ENCODE measurements around the gene LRRC38. TPM values are rescaled to one million over a fixed set of nuclear protein-coding genes. Genes with fewer than 3 reads are reported as not detected.
A peak's percentile ranks its signal among the peaks of the same experiment; 100 is the strongest.

LRRC38 gene
- total RNA-seq, 1 donor = not detected

DNA sequence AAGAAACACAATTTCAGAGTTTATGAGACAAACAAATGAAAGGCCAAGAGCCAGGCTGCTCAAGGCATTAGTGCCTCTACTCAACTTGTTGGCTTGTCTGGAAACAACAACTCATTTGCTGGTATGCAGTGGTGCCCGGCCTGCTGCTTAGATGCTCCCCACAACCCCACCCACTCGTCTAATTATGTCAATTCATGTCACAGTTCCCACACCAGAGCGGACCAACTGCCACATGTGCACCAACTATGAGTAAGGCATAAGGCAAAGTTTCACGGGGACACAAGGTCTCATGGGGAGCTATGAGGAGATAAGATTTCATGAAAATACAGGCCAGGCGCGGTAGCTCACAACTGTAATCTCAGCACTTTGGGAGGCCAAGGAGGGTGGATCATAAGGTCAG lies 34.5 kb upstream of the LRRC38 start:
- no peaks in the 10 kb centered on the region for H4K20me1 ChIP-seq (ENCODE audit: insufficient read depth, low read length)
- H3K79me2 ChIP-seq (ENCODE audit: insufficient read depth, low read length) = no peaks in the 10 kb centered on the region
- no peaks in the 10 kb centered on the region for H3K4me1 ChIP-seq (ENCODE audit: insufficient read depth, low read length)
- H3K4me2 ChIP-seq (ENCODE audit: insufficient read depth, low read length) = no peak overlapping the region
- no peaks in the 10 kb centered on the region for H3K36me3 ChIP-seq (ENCODE audit: insufficient read depth, low read length)
- H3K27ac ChIP-seq (ENCODE audit: low read depth, low read length) = no peak overlapping the region
- DNase-seq (ENCODE audit: insufficient read length, low spot score, missing footprints) = no peak
- H3K4me3 ChIP-seq (ENCODE audit: insufficient read depth, low read length) = no peak overlapping the region
- H3K27me3 ChIP-seq (ENCODE audit: insufficient read depth, low read length) = no peaks in the 10 kb centered on the region
- no peak overlapping the region for H2AFZ ChIP-seq (ENCODE audit: low read length)
- TF ChIP-seq, protein P1, sequence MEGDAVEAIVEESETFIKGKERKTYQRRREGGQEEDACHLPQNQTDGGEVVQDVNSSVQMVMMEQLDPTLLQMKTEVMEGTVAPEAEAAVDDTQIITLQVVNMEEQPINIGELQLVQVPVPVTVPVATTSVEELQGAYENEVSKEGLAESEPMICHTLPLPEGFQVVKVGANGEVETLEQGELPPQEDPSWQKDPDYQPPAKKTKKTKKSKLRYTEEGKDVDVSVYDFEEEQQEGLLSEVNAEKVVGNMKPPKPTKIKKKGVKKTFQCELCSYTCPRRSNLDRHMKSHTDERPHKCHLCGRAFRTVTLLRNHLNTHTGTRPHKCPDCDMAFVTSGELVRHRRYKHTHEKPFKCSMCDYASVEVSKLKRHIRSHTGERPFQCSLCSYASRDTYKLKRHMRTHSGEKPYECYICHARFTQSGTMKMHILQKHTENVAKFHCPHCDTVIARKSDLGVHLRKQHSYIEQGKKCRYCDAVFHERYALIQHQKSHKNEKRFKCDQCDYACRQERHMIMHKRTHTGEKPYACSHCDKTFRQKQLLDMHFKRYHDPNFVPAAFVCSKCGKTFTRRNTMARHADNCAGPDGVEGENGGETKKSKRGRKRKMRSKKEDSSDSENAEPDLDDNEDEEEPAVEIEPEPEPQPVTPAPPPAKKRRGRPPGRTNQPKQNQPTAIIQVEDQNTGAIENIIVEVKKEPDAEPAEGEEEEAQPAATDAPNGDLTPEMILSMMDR (IDR thresholded peaks at IDR 0.05; ENCODE audit: extremely low read depth, low read depth, low read length) = no peak
- no peaks in the 10 kb centered on the region for H3K9me3 ChIP-seq (ENCODE audit: low read depth, low read length)

DNA sequence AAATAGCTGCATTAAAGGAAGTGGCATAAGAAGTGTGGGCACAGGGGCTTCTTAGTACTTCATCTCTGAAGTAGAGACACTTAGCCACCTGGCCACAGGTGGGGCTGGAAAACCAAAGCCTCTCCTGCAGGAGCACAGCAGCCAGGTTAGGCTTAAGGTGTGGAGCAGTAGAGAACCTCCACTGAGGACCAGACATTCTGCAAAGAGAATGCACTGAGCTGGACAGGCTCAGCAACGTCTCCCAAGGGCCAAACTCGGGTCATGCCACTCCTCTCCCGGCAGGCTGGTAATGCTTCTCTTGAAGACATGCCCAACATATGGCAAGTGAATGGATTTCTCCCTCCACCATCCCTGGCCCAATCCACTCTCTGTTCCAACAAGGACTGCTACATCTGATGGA lies 33.0 kb upstream of the LRRC38 start:
- no peaks in the 10 kb centered on the region for H3K27me3 ChIP-seq (ENCODE audit: insufficient read depth, low read length)
- H4K20me1 ChIP-seq (ENCODE audit: insufficient read depth, low read length) = no peaks in the 10 kb centered on the region
- H3K4me2 ChIP-seq (ENCODE audit: insufficient read depth, low read length) = no peak overlapping the region
- H3K4me3 ChIP-seq (ENCODE audit: insufficient read depth, low read length) = no peak overlapping the region
- no peaks in the 10 kb centered on the region for H3K9me3 ChIP-seq (ENCODE audit: low read depth, low read length)
- TF ChIP-seq, protein P1 (IDR thresholded peaks at IDR 0.05; ENCODE audit: extremely low read depth, low read depth, low read length) = no peak
- H3K4me1 ChIP-seq (ENCODE audit: insufficient read depth, low read length) = no peaks in the 10 kb centered on the region
- H3K27ac ChIP-seq (ENCODE audit: low read depth, low read length) = no peak overlapping the region
- H3K79me2 ChIP-seq (ENCODE audit: insufficient read depth, low read length) = no peaks in the 10 kb centered on the region
- H2AFZ ChIP-seq (ENCODE audit: low read length) = no peak overlapping the region
- DNase-seq (ENCODE audit: insufficient read length, low spot score, missing footprints) = no peak
- H3K36me3 ChIP-seq (ENCODE audit: insufficient read depth, low read length) = no peaks in the 10 kb centered on the region

DNA sequence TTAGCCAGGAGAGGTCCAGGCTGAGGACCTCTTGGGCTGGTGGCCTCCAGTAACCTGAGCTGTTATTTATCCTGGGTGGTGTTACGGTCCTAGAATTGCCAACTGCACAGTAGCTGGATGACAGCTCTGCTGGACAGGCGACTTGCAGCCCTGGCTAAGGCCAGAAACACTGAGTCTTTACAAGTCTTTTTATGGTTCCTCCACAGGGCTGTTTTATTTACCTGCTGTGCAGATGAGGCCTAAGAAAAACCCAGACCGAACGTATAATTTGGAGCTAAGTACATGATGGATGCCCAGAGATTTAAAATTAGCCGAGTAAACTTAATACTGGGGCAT lies 30.4 kb upstream of the LRRC38 start:
- TF ChIP-seq, protein P1 (IDR thresholded peaks at IDR 0.05; ENCODE audit: extremely low read depth, low read depth, low read length) = no peak
- H3K9me3 ChIP-seq (ENCODE audit: low read depth, low read length) = no peaks in the 10 kb centered on the region
- H3K4me1 ChIP-seq (ENCODE audit: insufficient read depth, low read length) = no peaks in the 10 kb centered on the region
- DNase-seq (ENCODE audit: insufficient read length, low spot score, missing footprints) = no peak
- H3K4me3 ChIP-seq (ENCODE audit: insufficient read depth, low read length) = no peak overlapping the region
- no peaks in the 10 kb centered on the region for H3K27me3 ChIP-seq (ENCODE audit: insufficient read depth, low read length)
- no peak overlapping the region for H3K27ac ChIP-seq (ENCODE audit: low read depth, low read length)
- H3K4me2 ChIP-seq (ENCODE audit: insufficient read depth, low read length) = no peak overlapping the region
- no peaks in the 10 kb centered on the region for H4K20me1 ChIP-seq (ENCODE audit: insufficient read depth, low read length)
- H2AFZ ChIP-seq (ENCODE audit: low read length) = no peak overlapping the region
- no peaks in the 10 kb centered on the region for H3K36me3 ChIP-seq (ENCODE audit: insufficient read depth, low read length)
- H3K79me2 ChIP-seq (ENCODE audit: insufficient read depth, low read length) = no peaks in the 10 kb centered on the region

DNA sequence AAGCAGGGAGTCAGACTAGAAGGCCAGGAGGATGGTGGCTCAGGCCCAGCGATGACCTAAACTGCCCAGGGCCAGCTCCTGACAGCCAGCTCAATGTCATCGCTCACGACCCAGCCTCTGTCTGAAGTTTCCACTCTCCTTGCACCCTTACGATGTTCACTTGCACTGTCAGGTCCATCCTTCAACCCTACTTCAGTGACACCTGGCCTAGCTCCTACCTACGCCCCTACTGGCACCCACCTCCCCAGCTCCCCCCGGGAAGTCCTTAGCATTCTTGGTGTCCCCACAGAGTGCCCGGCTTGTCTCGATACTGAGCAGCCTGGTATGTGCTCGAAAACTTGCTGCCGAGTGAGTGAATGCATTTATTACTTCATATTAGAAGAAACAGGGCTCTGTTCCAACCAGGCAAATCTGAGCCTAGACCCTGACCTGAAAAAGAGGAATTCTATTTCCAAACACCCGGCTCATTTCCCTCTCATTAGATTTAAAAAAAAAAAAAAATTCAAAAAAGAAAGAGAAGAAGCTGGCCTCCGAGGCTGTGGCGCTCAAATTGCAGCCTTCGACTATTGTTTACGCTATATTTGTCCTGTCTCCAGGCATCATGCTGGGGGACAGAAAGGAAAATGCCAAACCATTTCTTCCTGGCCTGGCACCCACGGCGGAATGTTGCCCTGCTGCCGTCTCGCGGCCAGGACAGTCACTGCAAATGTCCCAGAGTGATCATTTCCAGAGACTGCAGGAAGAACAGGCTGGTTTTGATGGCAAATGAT lies 29.8 kb upstream of the LRRC38 start:
- peak; percentile 85 for DNase-seq (ENCODE audit: insufficient read length, low spot score, missing footprints)
- H3K4me3 ChIP-seq (ENCODE audit: insufficient read depth, low read length) = no peak overlapping the region

More for the DNA sequence above, 29.8 kb upstream of the LRRC38 start:
- TF ChIP-seq, protein P1 (IDR thresholded peaks at IDR 0.05; ENCODE audit: extremely low read depth, low read depth, low read length) = peak; percentile 47
- Histone ChIP-seq H3K4me2 (ENCODE audit: insufficient read depth, low read length) (no peak overlapping the region), H3K27ac (ENCODE audit: low read depth, low read length) (no peak overlapping the region), H3K36me3 (ENCODE audit: insufficient read depth, low read length) (no peaks in the 10 kb centered on the region), H3K9me3 (ENCODE audit: low read depth, low read length) (no peaks in the 10 kb centered on the region), H2AFZ (ENCODE audit: low read length) (no peak overlapping the region), H3K27me3 (ENCODE audit: insufficient read depth, low read length) (no peaks in the 10 kb centered on the region), H3K79me2 (ENCODE audit: insufficient read depth, low read length) (no peaks in the 10 kb centered on the region), H3K4me1 (ENCODE audit: insufficient read depth, low read length) (no peaks in the 10 kb centered on the region), H4K20me1 (ENCODE audit: insufficient read depth, low read length) (no peaks in the 10 kb centered on the region)
